NCI-H1105 (cell line): ENCODE results near the gene NSFL1C.
"Not testable (repeated sequence)": the region's sequence is repeated elsewhere in the genome, so short reads cannot be mapped to it uniquely, and the experiment has no call there.

Source experiments
- DNase-seq: peaks from one replicate; lab custom pipeline; 2025; lab: John Stamatoyannopoulos, UW

NSFL1C gene

GRCh38 chr20:1466211-1467081, at the start of gene NSFL1C:
Gene NSFL1C (minus strand): TSS chr20:1466849. CDS start chr20:1466824, 25 bp downstream.
- peak; percentile 89 for DNase-seq

GRCh38 chr20:1513801-1514200, 47.2 kb upstream of the NSFL1C start:
- DNase-seq: no peak

GRCh38 chr20:1509237-1509636, 42.6 kb upstream of the NSFL1C start:
- peak; percentile 11 for DNase-seq

GRCh38 chr20:1508574-1508973, 41.9 kb upstream of the NSFL1C start:
- DNase-seq: no peak

GRCh38 chr20:1507276-1507675, 40.6 kb upstream of the NSFL1C start:
- no peak for DNase-seq

- DNase-seq: no peak
These were observed 39.2 kb upstream of the NSFL1C start for GRCh38 chr20:1505871-1506270.

GRCh38 chr20:1505361-1505760, 38.7 kb upstream of the NSFL1C start:
- DNase-seq: no peak

- DNase-seq: peak; percentile 77
These were observed 37.0 kb upstream of the NSFL1C start for GRCh38 chr20:1503564-1504227.

- no peak for DNase-seq
These were observed 33.8 kb upstream of the NSFL1C start for GRCh38 chr20:1500496-1500895.

GRCh38 chr20:1499528-1500420, 33.1 kb upstream of the NSFL1C start:
- DNase-seq: no peak

GRCh38 chr20:1497371-1497770, 30.7 kb upstream of the NSFL1C start:
- not testable (repeated sequence) for DNase-seq

GRCh38 chr20:1496930-1497329, 30.3 kb upstream of the NSFL1C start:
- DNase-seq: no peak

- no peak for DNase-seq
These were observed 27.8 kb upstream of the NSFL1C start for GRCh38 chr20:1494436-1494835.

- DNase-seq: no peak
These were observed 26.9 kb upstream of the NSFL1C start for GRCh38 chr20:1493536-1493935.

GRCh38 chr20:1491860-1492642, 25.4 kb upstream of the NSFL1C start:
- DNase-seq: no peak

- DNase-seq: no peak
These were observed 24.7 kb upstream of the NSFL1C start, which contains the start of gene SIRPB2 for GRCh38 chr20:1491281-1491840. Gene SIRPB2 (minus strand): TSS chr20:1491420. CDS start chr20:1491359, 61 bp downstream.

GRCh38 chr20:1490643-1491195, 24.1 kb upstream of the NSFL1C start:
- DNase-seq: no peak

GRCh38 chr20:1489764-1490436, 23.3 kb upstream of the NSFL1C start:
- no peak for DNase-seq

- no peak for DNase-seq
These were observed 22.7 kb upstream of the NSFL1C start for GRCh38 chr20:1489325-1489724.

- DNase-seq: no peak
These were observed 19.9 kb upstream of the NSFL1C start for GRCh38 chr20:1486566-1486965.
